ENCODE measurements around the gene CD40LG. TPM values are rescaled to one million over a fixed set of nuclear protein-coding genes. Genes with fewer than 3 reads are reported as not detected.

CD40LG gene
- total and polyA plus RNA-seq, 8 donors: 0.18 to 0.76 (median 0.30) TPM; not detected in 5

DNA sequence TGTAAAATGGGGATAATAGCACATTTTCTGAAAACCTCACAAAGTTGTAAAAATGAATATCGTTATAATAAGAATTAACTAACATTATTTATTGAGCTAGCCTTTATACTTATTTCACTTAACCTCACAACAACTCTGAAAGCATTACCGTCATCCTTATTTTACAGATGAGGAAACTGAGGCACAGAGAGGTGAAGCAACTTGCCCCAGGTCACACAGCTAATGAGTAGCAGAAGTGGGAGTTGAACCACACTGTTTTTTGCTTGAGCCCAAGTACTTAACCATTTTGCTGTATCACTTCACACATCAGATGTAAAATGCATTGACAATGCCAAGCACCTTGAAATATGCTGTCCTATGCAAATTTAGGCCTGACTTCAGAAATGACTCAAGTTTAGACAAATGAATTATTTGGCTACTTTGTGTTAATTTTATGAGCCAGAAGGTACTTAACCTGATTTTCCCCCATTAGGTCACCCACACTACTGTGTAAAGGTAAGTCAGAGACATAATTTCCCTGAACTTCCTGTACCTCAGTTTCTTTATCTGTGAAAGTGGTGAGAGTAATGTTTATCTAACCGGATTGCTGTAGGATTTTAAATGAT is 23.1 kb downstream of the CD40LG start:
- TF ChIP-seq, protein P1, sequence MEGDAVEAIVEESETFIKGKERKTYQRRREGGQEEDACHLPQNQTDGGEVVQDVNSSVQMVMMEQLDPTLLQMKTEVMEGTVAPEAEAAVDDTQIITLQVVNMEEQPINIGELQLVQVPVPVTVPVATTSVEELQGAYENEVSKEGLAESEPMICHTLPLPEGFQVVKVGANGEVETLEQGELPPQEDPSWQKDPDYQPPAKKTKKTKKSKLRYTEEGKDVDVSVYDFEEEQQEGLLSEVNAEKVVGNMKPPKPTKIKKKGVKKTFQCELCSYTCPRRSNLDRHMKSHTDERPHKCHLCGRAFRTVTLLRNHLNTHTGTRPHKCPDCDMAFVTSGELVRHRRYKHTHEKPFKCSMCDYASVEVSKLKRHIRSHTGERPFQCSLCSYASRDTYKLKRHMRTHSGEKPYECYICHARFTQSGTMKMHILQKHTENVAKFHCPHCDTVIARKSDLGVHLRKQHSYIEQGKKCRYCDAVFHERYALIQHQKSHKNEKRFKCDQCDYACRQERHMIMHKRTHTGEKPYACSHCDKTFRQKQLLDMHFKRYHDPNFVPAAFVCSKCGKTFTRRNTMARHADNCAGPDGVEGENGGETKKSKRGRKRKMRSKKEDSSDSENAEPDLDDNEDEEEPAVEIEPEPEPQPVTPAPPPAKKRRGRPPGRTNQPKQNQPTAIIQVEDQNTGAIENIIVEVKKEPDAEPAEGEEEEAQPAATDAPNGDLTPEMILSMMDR (IDR thresholded peaks at IDR 0.05): no peak
- no peak for TF ChIP-seq EP300 (IDR thresholded peaks at IDR 0.05)
- TF ChIP-seq POLR2A (IDR thresholded peaks at IDR 0.05): no peak
- TF ChIP-seq POLR2AphosphoS5 (IDR thresholded peaks at IDR 0.05): no peak
- DNase-seq: no peak
- intact Hi-C loops (cut with DNase I; ENCODE audit: low total_unique reads): no loop called here
- Histone ChIP-seq H3K9me3 (no peaks in the 10 kb centered on the region), H3K36me3 (peaks cover 0 to 57% (median 55%) of the 10 kb centered on the region in 4 donors), H3K4me3 (no peak overlapping the region), H3K27ac (no peak overlapping the region), H3K27me3 (no peaks in the 10 kb centered on the region), H3K4me1 (no peaks in the 10 kb centered on the region)
- WGBS, 5 donors: 77 to 87% (median 79%) methylated on average over 3 of the region's 3 CpGs

DNA sequence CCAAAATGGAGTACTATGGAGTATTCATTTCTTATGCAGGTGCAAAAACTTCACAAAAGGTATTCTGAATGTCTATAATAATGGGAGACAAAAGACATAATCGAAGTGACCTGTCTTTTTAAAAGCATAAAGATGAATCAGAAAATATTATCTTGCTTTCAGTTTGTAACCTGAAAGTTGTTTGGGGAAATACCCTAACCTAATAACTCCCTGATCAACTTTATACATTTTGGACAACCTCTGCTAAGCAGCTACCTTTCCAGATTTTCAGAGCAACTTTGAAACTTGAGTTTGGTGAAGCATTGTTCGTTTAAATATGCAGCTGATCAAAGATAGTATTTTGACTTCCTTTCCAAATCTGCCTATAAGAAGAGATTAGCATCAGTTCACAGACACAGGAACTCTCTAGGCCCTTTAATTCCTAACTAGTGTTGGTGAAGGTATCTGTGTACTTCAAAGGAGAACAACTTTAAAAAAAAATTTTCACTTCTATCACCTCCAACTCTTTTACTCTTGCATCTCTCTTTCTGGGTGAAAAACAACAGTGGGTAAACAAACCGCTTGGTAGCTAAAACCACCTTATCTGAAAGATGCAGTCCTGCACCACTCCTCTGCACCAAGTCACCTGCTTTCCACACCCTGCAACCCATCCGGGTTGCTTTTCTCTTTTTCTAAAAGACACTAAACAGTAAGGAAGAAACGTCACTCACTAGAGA is 26.5 kb downstream of the CD40LG start:
- H3K9me3 ChIP-seq: no peaks in the 10 kb centered on the region
- WGBS, 5 donors: 43 to 65% (median 60%) methylated on average over 5 of the region's 5 CpGs
- H3K4me1 ChIP-seq: no peaks in the 10 kb centered on the region
- H3K27me3 ChIP-seq: no peaks in the 10 kb centered on the region
- DNase-seq: peak in 1 of 2 donors; percentile 12
- no peak for TF ChIP-seq POLR2A (IDR thresholded peaks at IDR 0.05)
- TF ChIP-seq, protein P1 (IDR thresholded peaks at IDR 0.05): no peak
- TF ChIP-seq POLR2AphosphoS5 (IDR thresholded peaks at IDR 0.05): no peak
- TF ChIP-seq EP300 (IDR thresholded peaks at IDR 0.05): no peak
- H3K36me3 ChIP-seq: peaks cover 0 to 34% (median 29%) of the 10 kb centered on the region in 4 donors
- no peak overlapping the region for H3K27ac ChIP-seq
- intact Hi-C loops (cut with DNase I; ENCODE audit: low total_unique reads): no loop called here
- H3K4me3 ChIP-seq: no peak overlapping the region

DNA sequence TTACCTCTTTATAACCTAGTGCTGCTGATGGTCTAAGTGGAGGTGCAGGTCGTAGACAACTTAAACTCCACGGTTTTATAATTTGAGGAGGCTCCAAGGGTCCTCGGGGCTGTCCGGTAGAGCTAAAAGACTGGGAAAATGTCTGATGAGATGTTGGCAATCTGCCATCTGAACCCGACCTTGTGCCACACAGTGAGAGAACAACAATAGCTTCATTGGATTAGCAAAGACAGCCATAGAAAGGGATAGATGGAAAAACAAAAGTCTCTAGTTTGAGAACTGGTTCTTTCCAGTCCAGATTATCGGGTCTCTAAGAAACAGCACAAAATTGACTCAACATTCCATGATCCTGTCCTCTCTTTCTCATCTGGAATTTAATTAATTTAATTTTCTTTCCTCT is 31.6 kb downstream of the CD40LG start:
- no peak for DNase-seq
- H3K36me3 ChIP-seq: peaks cover 0 to 35% (median 29%) of the 10 kb centered on the region in 4 donors
- no peaks in the 10 kb centered on the region for H3K4me1 ChIP-seq
- H3K27me3 ChIP-seq: no peaks in the 10 kb centered on the region
- no peaks in the 10 kb centered on the region for H3K9me3 ChIP-seq
- intact Hi-C loops (cut with DNase I; ENCODE audit: low total_unique reads): no loop called here
- H3K27ac ChIP-seq: no peak overlapping the region
- TF ChIP-seq, protein P1 (IDR thresholded peaks at IDR 0.05): no peak
- no peak for TF ChIP-seq EP300 (IDR thresholded peaks at IDR 0.05)
- no peak for TF ChIP-seq POLR2A (IDR thresholded peaks at IDR 0.05)
- no peak for TF ChIP-seq POLR2AphosphoS5 (IDR thresholded peaks at IDR 0.05)
- 60 to 80% (median 67%) methylated on average over 6 of the region's 6 CpGs for WGBS, 5 donors
- no peak overlapping the region for H3K4me3 ChIP-seq

DNA sequence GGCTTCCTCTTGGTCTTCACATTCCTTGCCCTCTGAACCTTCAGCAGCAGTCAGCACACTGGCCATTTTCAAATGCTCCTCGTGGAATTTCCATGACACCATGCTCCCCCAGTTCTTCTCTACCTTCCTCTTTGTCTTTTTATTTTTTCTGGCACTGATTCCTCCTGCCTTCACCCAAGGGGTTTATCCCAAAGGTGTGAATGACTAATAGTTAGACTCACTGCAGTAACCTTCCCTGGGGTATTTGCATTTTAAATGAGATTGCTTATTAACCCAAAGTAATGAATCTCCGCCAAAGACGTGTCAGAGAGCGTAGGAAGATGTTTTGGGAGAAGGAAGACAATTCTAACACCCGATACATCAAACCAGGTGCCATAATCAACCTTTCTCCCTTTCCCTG is 36.2 kb downstream of the CD40LG start:
- intact Hi-C loops (cut with DNase I; ENCODE audit: low total_unique reads): no loop called here
- H3K9me3 ChIP-seq: no peaks in the 10 kb centered on the region
- no peaks in the 10 kb centered on the region for H3K4me1 ChIP-seq
- H3K36me3 ChIP-seq: peaks cover 0 to 38% (median 27%) of the 10 kb centered on the region in 4 donors
- no peaks in the 10 kb centered on the region for H3K27me3 ChIP-seq
- H3K27ac ChIP-seq: no peak overlapping the region
- 66 to 93% (median 87%) methylated on average over 5 of the region's 5 CpGs for WGBS, 5 donors
- no peak for DNase-seq
- H3K4me3 ChIP-seq: no peak overlapping the region
- TF ChIP-seq, protein P1 (IDR thresholded peaks at IDR 0.05): no peak
- TF ChIP-seq POLR2A (IDR thresholded peaks at IDR 0.05) (no peak), POLR2AphosphoS5 (IDR thresholded peaks at IDR 0.05) (no peak), EP300 (IDR thresholded peaks at IDR 0.05) (no peak)
